Measurements from ENCODE around the gene RPL15. TPM values are rescaled to one million over a fixed set of nuclear protein-coding genes. Genes with fewer than 3 reads are reported as not detected.
"Not testable (repeated sequence)": the region's sequence is repeated elsewhere in the genome, so short reads cannot be mapped to it uniquely, and the experiment has no call there.

RPL15 gene
- total RNA-seq, 2 donors from 2014 or later, result 385 to 1,128 TPM

DNA sequence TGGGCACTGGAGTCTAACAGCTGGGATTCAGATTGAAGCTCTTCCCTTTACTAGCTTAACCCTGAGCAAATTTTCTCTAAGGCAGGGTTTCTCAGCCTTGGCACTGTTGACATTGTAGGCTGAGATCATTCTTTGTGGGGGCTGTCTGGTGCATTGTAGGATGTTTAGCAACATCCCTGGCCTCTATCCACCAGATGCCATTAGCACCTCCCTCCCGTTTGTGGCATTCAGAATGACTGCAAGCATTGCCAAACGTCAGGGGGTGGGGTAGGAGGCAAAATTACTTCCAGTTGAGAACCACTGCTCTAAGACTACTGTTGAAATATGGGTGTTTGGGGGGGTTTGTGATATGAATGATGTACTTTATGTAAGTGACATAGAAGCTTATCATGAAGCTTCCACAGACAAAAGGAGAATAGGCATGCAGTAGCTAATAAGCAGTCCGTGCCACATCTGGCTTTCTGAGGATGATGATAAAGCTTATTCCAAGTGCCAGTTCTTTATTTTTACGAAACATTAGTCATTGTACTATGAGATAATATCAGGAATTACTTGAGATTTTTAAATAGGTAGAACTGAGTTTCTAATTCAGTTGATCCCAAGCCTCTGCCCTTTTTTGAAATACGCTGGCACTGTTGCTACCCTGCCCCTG is 39.5 kb upstream of the RPL15 start:
- H3K4me1 ChIP-seq, result peaks cover 15% of the 10 kb centered on the region
- TF ChIP-seq CTCF (IDR thresholded peaks at IDR 0.05) (no peak), POLR2A (IDR thresholded peaks at IDR 0.05) (no peak)
- H3K4me3 ChIP-seq, result no peak overlapping the region
- ATAC-seq (no peak), DNase-seq (peak in 1 of 4 donors; percentile 33)
- H3K36me3 ChIP-seq (replicated peaks in 1 of 2; ENCODE audit: insufficient read depth in 1 of 2, low read depth in 2 of 2), result no peaks in the 10 kb centered on the region
- no peak overlapping the region for H3K27ac ChIP-seq
- WGBS, 2 donors, result 53 to 54% methylated on average over 5 of the region's 5 CpGs
- intact Hi-C loops (cut with DNase I), result no loop called here
- H3K9me3 ChIP-seq, result no peaks in the 10 kb centered on the region
- H3K27me3 ChIP-seq, result no peaks in the 10 kb centered on the region

- no peaks in the 10 kb centered on the region for H3K27me3 ChIP-seq
- peaks cover 11% of the 10 kb centered on the region for H3K4me1 ChIP-seq
- intact Hi-C loops (cut with DNase I), result no loop called here
- H3K27ac ChIP-seq, result no peak overlapping the region
- DNase-seq, result no peak
- ATAC-seq, result no peak
- H3K4me3 ChIP-seq, result no peak overlapping the region
- H3K36me3 ChIP-seq (replicated peaks in 1 of 2; ENCODE audit: insufficient read depth in 1 of 2, low read depth in 2 of 2), result no peaks in the 10 kb centered on the region
- 95 to 96% methylated on average over 7 to 8 of the region's 8 CpGs for WGBS, 2 donors
- H3K9me3 ChIP-seq, result no peaks in the 10 kb centered on the region
- TF ChIP-seq POLR2A (IDR thresholded peaks at IDR 0.05) (no peak), CTCF (IDR thresholded peaks at IDR 0.05) (no peak)
Measured at GRCh38 chr3:23879485-23879884, 37.4 kb upstream of the RPL15 start.

GRCh38 chr3:23880703-23881339 is 36.1 kb upstream of the RPL15 start:
- no peaks in the 10 kb centered on the region for H3K9me3 ChIP-seq
- TF ChIP-seq CTCF (IDR thresholded peaks at IDR 0.05) (no peak), POLR2A (IDR thresholded peaks at IDR 0.05) (no peak)
- H3K27me3 ChIP-seq, result no peaks in the 10 kb centered on the region
- H3K27ac ChIP-seq, result no peak overlapping the region
- H3K4me1 ChIP-seq, result peaks cover 11% of the 10 kb centered on the region
- H3K4me3 ChIP-seq, result no peak overlapping the region
- no peak for ATAC-seq
- intact Hi-C loops (cut with DNase I), result no loop called here
- no peaks in the 10 kb centered on the region for H3K36me3 ChIP-seq (replicated peaks in 1 of 2; ENCODE audit: insufficient read depth in 1 of 2, low read depth in 2 of 2)
- DNase-seq, result peak in 2 of 4 donors; percentile 17 to 31
- 21 to 24% methylated on average over 4 of the region's 4 CpGs for WGBS, 2 donors

DNA sequence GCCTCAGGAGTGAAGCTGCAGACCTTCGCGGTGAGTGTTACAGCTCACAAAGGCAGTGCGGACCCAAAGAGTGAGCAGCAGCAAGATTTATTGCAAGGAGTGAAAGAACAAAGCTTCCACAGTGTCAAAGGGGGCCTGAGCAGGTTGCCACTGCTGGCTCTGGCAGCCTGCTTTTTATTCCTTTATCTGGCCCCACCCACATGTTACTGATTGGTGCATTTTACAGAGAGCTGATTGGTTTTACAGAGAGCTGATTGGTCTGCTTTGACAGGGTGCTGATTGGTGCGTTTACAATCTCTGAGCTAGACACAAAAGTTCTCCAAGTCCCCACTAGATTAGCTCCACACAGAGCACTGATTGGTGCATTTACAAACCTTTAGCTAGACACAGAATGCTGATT is 34.9 kb upstream of the RPL15 start:
- H3K4me1 ChIP-seq, result peaks cover 10% of the 10 kb centered on the region
- H3K36me3 ChIP-seq (replicated peaks in 1 of 2; ENCODE audit: insufficient read depth in 1 of 2, low read depth in 2 of 2); H3K27me3 ChIP-seq; ATAC-seq; intact Hi-C loops (cut with DNase I); H3K9me3 ChIP-seq; H3K4me3 ChIP-seq; H3K27ac ChIP-seq; DNase-seq: not testable (repeated sequence)
- 94 to 96% methylated on average over 4 of the region's 4 CpGs for WGBS, 2 donors

- TF ChIP-seq POLR2A (IDR thresholded peaks at IDR 0.05) (no peak), CTCF (IDR thresholded peaks at IDR 0.05) (no peak)
- no peak overlapping the region for H3K27ac ChIP-seq
- H3K9me3 ChIP-seq, result no peaks in the 10 kb centered on the region
- no peak for ATAC-seq
- peaks cover 7% of the 10 kb centered on the region for H3K4me1 ChIP-seq
- H3K27me3 ChIP-seq, result no peaks in the 10 kb centered on the region
- DNase-seq, result no peak
- H3K36me3 ChIP-seq (replicated peaks in 1 of 2; ENCODE audit: insufficient read depth in 1 of 2, low read depth in 2 of 2), result no peaks in the 10 kb centered on the region
- intact Hi-C loops (cut with DNase I), result no loop called here
- 97 to 98% methylated on average over 18 to 28 of the region's 28 CpGs for WGBS, 2 donors
- H3K4me3 ChIP-seq, result no peak overlapping the region
Measured at GRCh38 chr3:23882487-23882918, 34.4 kb upstream of the RPL15 start.
